HepG2 (cell line): ENCODE data around the gene RCOR3. TPM values are rescaled to one million over a fixed set of nuclear protein-coding genes. Genes with fewer than 3 reads are reported as not detected.

Source experiments
- ATAC-seq: fragments of 200-7000 bp; cut with Tn5 transposase; 3 replicates; pipeline ENCODE4 v1.9.1; 2020; ENCODE audit warnings: mild to moderate bottlenecking, moderate library complexity
- BruUV-seq: library from RNA; stranded (reverse); fragments of 400-500 nt; replicated peaks from 2 replicates; lab custom pipeline; 2021; lab: Mats Ljungman, UMichigan
- CTCF ChIA-PET: fragments of 300-600 bp; formaldehyde crosslinking; extraction: SDS; loops from one replicate; lab custom pipeline; 2021; ENCODE audit warnings: low total read pairs, inconsistent platforms, low intra/inter-chr PET ratio; lab: Yijun Ruan, JAX
- POLR2A ChIA-PET: fragments of 350-600 bp; sonication (Branson Sonifier 250); formaldehyde crosslinking; loops from one replicate; lab custom pipeline; 2020; ENCODE audit warnings: antibody characterized with exemption, inconsistent platforms; lab: Yijun Ruan, JAX
- DNase-seq: peaks from one replicate; pipeline ENCODE4 v3.0.0-alpha.2; 2015; ENCODE audit warnings: low spot score
- FAIRE-seq: peaks from 3 replicates; lab custom pipeline; 2011; peaks lifted over from hg19 to GRCh38; lab: Jason Lieb, UNC
- H2AFZ ChIP-seq: one replicate; pipeline ENCODE4 v1.6.1; 2011; ENCODE audit warnings: low read length, inconsistent platforms
- H3K27ac ChIP-seq: fragments of 300-600 bp; 3 replicates; pipeline ENCODE4 v1.8.0; 2011; ENCODE audit warnings: mixed run types, mild to moderate bottlenecking, mixed read lengths, low read length, inconsistent platforms; ENCODE audit not compliant: insufficient read depth; ENCODE audit errors: extremely low read length
- H3K27me3 ChIP-seq, 2 experiments: fragments of 200-600 bp in 1 of 2; 2 replicates in 1 of 2; 3 replicates in 1 of 2; pipeline versions ENCODE4 v1.6.0 to v1.8.0; 2011; ENCODE audit warnings: low read length in 2 of 2, mild to moderate bottlenecking in 2 of 2, moderate library complexity in 2 of 2, inconsistent platforms in 1 of 2; ENCODE audit not compliant: insufficient read depth in 2 of 2, control insufficient read depth in 1 of 2
- H3K36me3 ChIP-seq, 2 experiments: fragments of 200-600 bp in 1 of 2; replicated peaks in 1 of 2; 2 replicates in 1 of 2; 3 replicates in 1 of 2; pipeline versions ENCODE4 v1.5.1 to v1.8.0; 2011; ENCODE audit warnings: low read length in 2 of 2, inconsistent platforms in 1 of 2; ENCODE audit not compliant: insufficient read depth in 2 of 2, control insufficient read depth in 1 of 2
- H3K4me1 ChIP-seq: 2 replicates; pipeline ENCODE4 v1.5.1; 2012; ENCODE audit warnings: low read length, inconsistent platforms; ENCODE audit not compliant: insufficient read depth
- H3K4me2 ChIP-seq: 2 replicates; pipeline ENCODE4 v1.6.0; 2011; ENCODE audit warnings: low read depth, low read length, inconsistent platforms
- H3K4me3 ChIP-seq, 3 experiments: fragments of 200-600 bp in 1 of 3; sonication (generic), shearing (Covaris generic) in 1 of 3; replicated peaks in 1 of 3; 2 replicates each; pipeline ENCODE4 v1.5.1; 2011 to 2016; ENCODE audit warnings: low read length in 3 of 3, inconsistent platforms in 2 of 3, low read depth in 2 of 3, mild to moderate bottlenecking in 2 of 3, control low read depth in 1 of 3, mixed read lengths in 1 of 3; ENCODE audit not compliant: insufficient read depth in 1 of 3
- H3K79me2 ChIP-seq: one replicate; pipeline ENCODE4 v1.6.1; 2011; ENCODE audit warnings: low read length, inconsistent platforms; ENCODE audit not compliant: insufficient read depth
- H3K9ac ChIP-seq: 2 replicates; pipeline ENCODE4 v1.6.0; 2011; ENCODE audit warnings: mild to moderate bottlenecking, low read depth, low read length, inconsistent platforms; ENCODE audit not compliant: insufficient read depth
- H3K9me3 ChIP-seq: 2 replicates; pipeline ENCODE4 v1.5.1; 2012; ENCODE audit warnings: mild to moderate bottlenecking, low read length
- H4K20me1 ChIP-seq: 2 replicates; pipeline ENCODE4 v1.6.0; 2011; ENCODE audit warnings: inconsistent platforms, mild to moderate bottlenecking, low read length, moderate library complexity; ENCODE audit not compliant: insufficient read depth
- CEBPB ChIP-seq: IDR thresholded peaks from 2 replicates; pipeline ENCODE4 v1.6.1; 2011; ENCODE audit warnings: low read depth, low read length, improper control_type of control experiment, borderline replicate concordance
- DR1 ChIP-seq: sonication (generic); formaldehyde crosslinking; IDR thresholded peaks from 2 replicates; pipeline ENCODE4 v1.8.0; 2021; ENCODE audit warnings: mild to moderate bottlenecking, missing genetic modification reagents, inconsistent platforms
- FOXM1 ChIP-seq: sonication (generic); formaldehyde crosslinking; IDR thresholded peaks from 2 replicates; pipeline ENCODE4 v1.5.0; 2020; ENCODE audit warnings: missing genetic modification reagents
- GLI4 ChIP-seq: sonication (generic); formaldehyde crosslinking; IDR thresholded peaks from 2 replicates; pipeline ENCODE4 v1.5.1; 2020; ENCODE audit warnings: missing genetic modification reagents, mild to moderate bottlenecking, moderate library complexity, borderline replicate concordance
- KAT8 ChIP-seq: IDR thresholded peaks from 2 replicates; pipeline ENCODE4 v1.6.1; 2016; ENCODE audit warnings: missing genetic modification reagents, missing compliant biosample characterization
- KDM3A ChIP-seq: IDR thresholded peaks from 2 replicates; pipeline ENCODE4 v1.6.1; 2018; ENCODE audit warnings: low read depth, missing compliant biosample characterization
- TOPORS ChIP-seq: sonication (generic); formaldehyde crosslinking; IDR thresholded peaks from 2 replicates; pipeline ENCODE4 v1.8.0; 2023; ENCODE audit warnings: mild to moderate bottlenecking, missing genetic modification reagents
- ZNF225 ChIP-seq: sonication (generic); formaldehyde crosslinking; IDR thresholded peaks from 2 replicates; pipeline ENCODE4 v1.4.0; 2020; ENCODE audit warnings: mild to moderate bottlenecking, missing genetic modification reagents
- ZNF383 ChIP-seq: sonication (generic); formaldehyde crosslinking; IDR thresholded peaks from 2 replicates; pipeline ENCODE4 v1.4.0; 2020; ENCODE audit warnings: missing genetic modification reagents, mild to moderate bottlenecking, borderline replicate concordance
- WGBS: methylation state at CpG from one replicate; pipeline ENCODE4 v1.1.6; 2017; ENCODE audit warnings: low lambda C conversion rate; 5-methylcytosine and 5-hydroxymethylcytosine counted together
- in situ Hi-C: cut with HindIII; loops from 2 replicates; pipeline ENCODE4 v1.10.0; 2017; ENCODE audit warnings: low pct_unique_long_range_greater_than_20kb; ENCODE audit not compliant: extremely low pct_ligation_motif_present
- intact Hi-C: fragments of 100-400 bp; cut with micrococcal nuclease; formaldehyde crosslinking; loops from one replicate; pipeline ENCODE4 v1.10.0; 2022; ENCODE audit not compliant: unreplicated experiment
- polyA plus RNA-seq, 8 experiments: library from polyadenylated mRNA; depleted of rRNA in 3 of 8; stranded (reverse) in 7 of 8; unstranded in 1 of 8; fragments of >200 nt; fragmentation: Illumina TruSeq in 4 of 8; extraction: Trizol in 4 of 8; gene quantifications; 2 replicates each; pipeline versions ENCODE4 v1.2.1 to v1.2.3, GENCODE V29; 2011 to 2016; ENCODE audit warnings: low read depth in 4 of 8, missing spikeins in 1 of 8, mixed read lengths in 1 of 8; ENCODE audit not compliant: insufficient read depth in 1 of 8
- total RNA-seq, 5 experiments: library from RNA; depleted of rRNA; stranded (reverse); fragments of >200 nt; fragmentation: Illumina TruSeq; extraction: Trizol; gene quantifications; 2 replicates each; pipeline ENCODE4 v1.2.3, GENCODE V29; 2016; ENCODE audit warnings: low read depth in 1 of 5

RCOR3 gene
- total and polyA plus RNA-seq, 2 of the 13 experiments (the other 11 are each of a cell fraction or from before 2014, with no cell fraction given): 16.8 to 31.6 TPM

- TF ChIP-seq FOXM1 (CRISPR knock-in tag) (no peak), GLI4 (CRISPR knock-in tag) (no peak), ZNF225 (CRISPR knock-in tag) (no peak), KDM3A (CRISPR knock-in tag) (no peak), DR1 (CRISPR knock-in tag) (no peak), CEBPB (no peak)
- FAIRE-seq (no peak), ATAC-seq (no peak), DNase-seq (no peak)
- no peaks in the 10 kb centered on the region for H3K4me1 ChIP-seq
- H4K20me1 ChIP-seq: no peaks in the 10 kb centered on the region
- CTCF ChIA-PET: no interaction called here
- H3K9me3 ChIP-seq: no peaks in the 10 kb centered on the region
- no peak overlapping the region for H3K4me3 ChIP-seq
- no peak overlapping the region for H3K27ac ChIP-seq
- 23% methylated on average over 7 of the region's 7 CpGs for WGBS
- intact Hi-C loops: no loop called here
- H2AFZ ChIP-seq: no peak overlapping the region
- H3K36me3 ChIP-seq: no peaks in the 10 kb centered on the region
- no TSS peak for BruUV-seq
- POLR2A ChIA-PET: no interaction called here
- no peak overlapping the region for H3K9ac ChIP-seq
- in situ Hi-C loops: no loop called here
- no peaks in the 10 kb centered on the region for H3K27me3 ChIP-seq
- no peak overlapping the region for H3K4me2 ChIP-seq
- H3K79me2 ChIP-seq: no peaks in the 10 kb centered on the region
These were observed 78.5 kb downstream of the RCOR3 start for GRCh38 chr1:211337430-211338223.

- ATAC-seq (no peak), FAIRE-seq (no peak), DNase-seq (no peak)
- Histone ChIP-seq H3K27me3 (no peaks in the 10 kb centered on the region), H3K79me2 (no peaks in the 10 kb centered on the region), H3K4me1 (no peaks in the 10 kb centered on the region), H3K4me3 (no peak overlapping the region), H3K36me3 (no peaks in the 10 kb centered on the region), H3K9me3 (no peaks in the 10 kb centered on the region), H3K9ac (no peak overlapping the region), H4K20me1 (no peaks in the 10 kb centered on the region), H2AFZ (no peak overlapping the region), H3K4me2 (no peak overlapping the region), H3K27ac (no peak overlapping the region)
- BruUV-seq: no TSS peak
- in situ Hi-C loops (no loop called here), intact Hi-C loops (no loop called here)
- ChIA-PET POLR2A (no interaction called here), CTCF (no interaction called here)
- WGBS: 85% methylated on average over 4 of the region's 4 CpGs
- TF ChIP-seq TOPORS (CRISPR knock-in tag) (no peak), ZNF383 (CRISPR knock-in tag) (no peak), KAT8 (CRISPR knock-in tag) (no peak)
These were observed 79.1 kb downstream of the RCOR3 start for GRCh38 chr1:211338224-211338620.
